GM12891 (cell line): ENCODE measurements around the gene SBNO1.

Source experiments
- POLR2A ChIP-seq: IDR thresholded peaks from 2 replicates; pipeline ENCODE4 v1.6.1; 2011; ENCODE audit warnings: low read depth, low read length, control low read depth
- POLR2AphosphoS5 ChIP-seq: IDR thresholded peaks from 2 replicates; pipeline ENCODE4 v1.6.1; 2011; ENCODE audit warnings: low read depth, low read length, control low read depth
- SPI1 ChIP-seq: IDR thresholded peaks from 2 replicates; pipeline ENCODE4 v1.6.1; 2011; ENCODE audit warnings: low read depth, low read length, control low read depth
- TAF1 ChIP-seq: IDR thresholded peaks from 2 replicates; pipeline ENCODE4 v1.6.1; 2011; ENCODE audit warnings: low read depth, low read length, control low read depth

DNA sequence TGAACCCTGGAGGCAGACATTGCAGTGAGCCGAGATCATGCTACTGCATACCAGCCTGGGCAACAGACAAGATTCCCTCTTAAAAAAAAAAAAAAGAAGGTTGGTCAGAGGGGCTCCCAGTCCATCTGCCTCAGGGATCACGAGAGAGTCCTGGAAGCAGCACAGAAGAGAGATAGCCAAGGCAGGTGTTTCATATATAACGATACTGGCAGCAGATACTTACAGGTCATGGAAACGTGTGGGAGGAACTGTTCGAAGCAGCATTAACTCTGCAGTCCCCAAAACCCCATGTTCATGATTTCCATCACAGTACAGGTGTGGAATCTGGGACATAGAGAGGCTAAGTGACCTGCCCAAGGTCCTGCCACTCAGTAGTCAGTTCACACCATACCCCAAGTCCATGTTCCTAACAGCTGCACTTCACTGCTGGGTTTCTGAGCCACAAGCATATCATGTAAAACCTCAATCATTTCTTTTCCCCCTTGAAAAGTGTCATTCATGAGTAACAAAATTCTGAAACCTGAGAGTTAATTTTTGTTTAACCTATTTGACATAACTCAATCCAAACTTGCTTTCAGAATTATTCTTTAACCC is 109.7 kb downstream of the SBNO1 start:
- TF ChIP-seq POLR2A (no peak), TAF1 (no peak), POLR2AphosphoS5 (no peak), SPI1 (no peak)
